A549 (cell line): ENCODE data around the gene GRID2. TPM values are rescaled to one million over a fixed set of nuclear protein-coding genes. Genes with fewer than 3 reads are reported as not detected.
"Not testable (repeated sequence)": the region's sequence is repeated elsewhere in the genome, so short reads cannot be mapped to it uniquely, and the experiment has no call there.

Experiments
- ATAC-seq, 2 experiments: fragments of 200-7000 bp in 1 of 2; fragments of >200 bp in 1 of 2; cut with Nextera tagmentation in 1 of 2; cut with Tn5 transposase in 1 of 2; 3 replicates each; pipeline versions ENCODE4 v1.8.0 to v1.9.1; 2018 to 2020; ENCODE audit warnings: mild to moderate bottlenecking in 1 of 2, moderate library complexity in 1 of 2
- CTCF ChIA-PET: fragments of 300-600 bp; sonication (Branson Sonifier 250); formaldehyde crosslinking; extraction: SDS; loops from one replicate; lab custom pipeline; 2021; ENCODE audit warnings: antibody characterized with exemption, inconsistent platforms; lab: Yijun Ruan, JAX
- POLR2A ChIA-PET: fragments of 350-600 bp; formaldehyde crosslinking; extraction: SDS; loops from one replicate; lab custom pipeline; 2021; ENCODE audit warnings: antibody characterized with exemption, inconsistent platforms; lab: Yijun Ruan, JAX
- DNase-seq, 2 experiments: peaks; one replicate each; pipeline versions ENCODE4 v3.0.0 to v3.0.0-alpha.2; 2011 to 2016; ENCODE audit warnings: low read depth in 1 of 2, low spot score in 1 of 2
- FAIRE-seq: peaks from 2 replicates; lab custom pipeline; 2011; peaks lifted over from hg19 to GRCh38; lab: Jason Lieb, UNC
- H3K27ac ChIP-seq, 2 experiments: fragments of >200 bp; sonication (Bioruptor Twin); formaldehyde crosslinking; 3 replicates each; pipeline ENCODE4 v1.5.1; 2016 to 2017
- H3K4me1 ChIP-seq: fragments of >200 bp; sonication (Bioruptor Twin); formaldehyde crosslinking; 3 replicates; pipeline ENCODE4 v1.6.1; 2016
- H3K4me2 ChIP-seq: fragments of >200 bp; sonication (Bioruptor Twin); formaldehyde crosslinking; 3 replicates; pipeline ENCODE4 v1.6.1; 2016
- H3K4me3 ChIP-seq: fragments of >200 bp; sonication (Bioruptor Twin); formaldehyde crosslinking; 3 replicates; pipeline ENCODE4 v1.5.1; 2016
- H3K9me3 ChIP-seq: fragments of >200 bp; sonication (Bioruptor Twin); formaldehyde crosslinking; 3 replicates; pipeline ENCODE4 v1.6.1; 2016
- EHMT2 ChIP-seq: fragments of 200-600 bp; sonication (generic); IDR thresholded peaks from 2 replicates; pipeline ENCODE4 v1.6.1; 2016; ENCODE audit warnings: antibody characterized with exemption, low read depth, mild to moderate bottlenecking, moderate library complexity
- ESRRA ChIP-seq: fragments of 150-350 bp; IDR thresholded peaks from 2 replicates; pipeline ENCODE4 v1.6.1; 2014; ENCODE audit warnings: mild to moderate bottlenecking, low read length, borderline replicate concordance
- FOSB ChIP-seq: fragments of 250-450 bp; sonication (Bioruptor Pico); IDR thresholded peaks from 2 replicates; pipeline ENCODE4 v1.5.0; 2020; ENCODE audit warnings: mild to moderate bottlenecking, moderate library complexity
- HDAC2 ChIP-seq: fragments of 200-600 bp; sonication (generic); IDR thresholded peaks from 2 replicates; pipeline ENCODE4 v1.6.1; 2016
- HOXB5 ChIP-seq: fragments of 250-450 bp; sonication (Bioruptor Pico); IDR thresholded peaks from 2 replicates; pipeline ENCODE4 v1.5.0; 2020; ENCODE audit warnings: mild to moderate bottlenecking, moderate library complexity
- JUN ChIP-seq, 2 experiments: fragments of >200 bp; sonication (Bioruptor Twin); formaldehyde crosslinking; IDR thresholded peaks; 2 replicates in 1 of 2; 3 replicates in 1 of 2; pipeline ENCODE4 v1.6.1; 2016 to 2017
- MAZ ChIP-seq: fragments of 150-350 bp; IDR thresholded peaks from 2 replicates; pipeline ENCODE4 v1.6.1; 2014; ENCODE audit warnings: antibody characterized with exemption, low read depth, low read length, borderline replicate concordance
- MYC ChIP-seq: IDR thresholded peaks from 2 replicates; pipeline ENCODE4 v1.6.1; 2012; ENCODE audit warnings: mild to moderate bottlenecking, inconsistent platforms, low read length, improper control_type of control experiment, borderline replicate concordance
- PBX3 ChIP-seq: IDR thresholded peaks from 2 replicates; pipeline ENCODE4 v1.6.1; 2012
- RARB ChIP-seq: fragments of 250-450 bp; sonication (Bioruptor Pico); IDR thresholded peaks from 2 replicates; pipeline ENCODE4 v1.8.0; 2021; ENCODE audit warnings: mild to moderate bottlenecking, moderate library complexity
- RCOR1 ChIP-seq: fragments of 150-350 bp; IDR thresholded peaks from 2 replicates; pipeline ENCODE4 v1.6.1; 2014; ENCODE audit warnings: antibody characterized with exemption, low read length, low read depth
- RFX5 ChIP-seq: fragments of 450-650 bp; IDR thresholded peaks from 2 replicates; pipeline ENCODE4 v1.7.1; 2014; ENCODE audit warnings: antibody characterized with exemption, mild to moderate bottlenecking, moderate library complexity
- TP53 ChIP-seq: fragments of 250-450 bp; sonication (Bioruptor Pico); IDR thresholded peaks from 2 replicates; pipeline ENCODE4 v1.5.0; 2021; ENCODE audit warnings: mild to moderate bottlenecking, moderate library complexity
- ZC3H11A ChIP-seq: fragments of 450-650 bp; IDR thresholded peaks from 2 replicates; pipeline ENCODE4 v1.6.1; 2014; ENCODE audit warnings: antibody characterized with exemption, mild to moderate bottlenecking
- ZFP36 ChIP-seq: fragments of 450-650 bp; IDR thresholded peaks from 2 replicates; pipeline ENCODE4 v1.6.1; 2014; ENCODE audit warnings: borderline replicate concordance; ENCODE audit not compliant: partially characterized antibody
- ZSCAN20 ChIP-seq: fragments of 250-450 bp; sonication (Bioruptor Pico); IDR thresholded peaks from 2 replicates; pipeline ENCODE4 v1.8.0; 2022; ENCODE audit warnings: mild to moderate bottlenecking, moderate library complexity
- WGBS: methylation state at CpG from one replicate; pipeline ENCODE4 v1.1.6; 2017; ENCODE audit errors: missing lambda C conversion rate; 5-methylcytosine and 5-hydroxymethylcytosine counted together
- polyA plus RNA-seq, 4 experiments: library from polyadenylated mRNA; depleted of rRNA in 3 of 4; stranded (reverse); fragments of >200 nt; fragmentation: RNase III in 1 of 4; extraction: RNeasy Plus Mini Kit Qiagen cat#74134 plus additional on column Dnase treatment in 1 of 4; gene quantifications; 2 replicates in 3 of 4; 3 replicates in 1 of 4; pipeline ENCODE4 v1.2.3, GENCODE V29; 2011 to 2017
- TF ChIP-seq, protein P1 (sequence below): IDR thresholded peaks from 2 replicates; pipeline ENCODE4 v1.6.1; 2012; ENCODE audit warnings: low read depth, borderline replicate concordance
- TF ChIP-seq, protein P2 (sequence below): fragments of >200 bp; sonication (Bioruptor Twin); formaldehyde crosslinking; IDR thresholded peaks from 2 replicates; pipeline ENCODE4 v1.6.1; 2016
- TF ChIP-seq, protein P3 (sequence below): fragments of 150-350 bp; IDR thresholded peaks from 2 replicates; pipeline ENCODE4 v1.6.1; 2014; ENCODE audit warnings: low read depth, mild to moderate bottlenecking, low read length
- TF ChIP-seq, protein P4 (sequence below): fragments of 250-450 bp; sonication (Bioruptor Pico); IDR thresholded peaks from 2 replicates; pipeline ENCODE4 v1.5.0; 2020; ENCODE audit warnings: low read depth, mild to moderate bottlenecking, moderate library complexity
- TF ChIP-seq, protein P5 (sequence below): IDR thresholded peaks from 2 replicates; pipeline ENCODE4 v1.6.1; 2012

Gene GRID2
- polyA plus RNA-seq, 2 of the 4 experiments (the other 2 are of a cell fraction), result not detected

GRCh38 chr4:92399032-92399431, 95.3 kb downstream of the GRID2 start:
- no peak for FAIRE-seq
- CTCF ChIA-PET, result no interaction called here

GRCh38 chr4:92403525-92403924, 99.8 kb downstream of the GRID2 start:
- peak; percentile 75 for TF ChIP-seq ZC3H11A
- WGBS, result 43% methylated on average over 7 of the region's 7 CpGs
- FAIRE-seq, CTCF ChIA-PET, ATAC-seq, H3K4me2 ChIP-seq, H3K4me3 ChIP-seq, H3K4me1 ChIP-seq, H3K9me3 ChIP-seq, POLR2A ChIA-PET, DNase-seq, H3K27ac ChIP-seq: not testable (repeated sequence)

More at GRCh38 chr4:92399032-92399431, 95.3 kb downstream of the GRID2 start:
- DNase-seq (no peak), ATAC-seq (no peak)
- Histone ChIP-seq H3K4me1 (no peaks in the 10 kb centered on the region), H3K4me2 (peak overlapping the region; percentile 58), H3K9me3 (no peaks in the 10 kb centered on the region), H3K4me3 (no peak overlapping the region), H3K27ac (no peak overlapping the region)
- WGBS, result 8% methylated on average over 8 of the region's 8 CpGs
- TF ChIP-seq, protein P1, sequence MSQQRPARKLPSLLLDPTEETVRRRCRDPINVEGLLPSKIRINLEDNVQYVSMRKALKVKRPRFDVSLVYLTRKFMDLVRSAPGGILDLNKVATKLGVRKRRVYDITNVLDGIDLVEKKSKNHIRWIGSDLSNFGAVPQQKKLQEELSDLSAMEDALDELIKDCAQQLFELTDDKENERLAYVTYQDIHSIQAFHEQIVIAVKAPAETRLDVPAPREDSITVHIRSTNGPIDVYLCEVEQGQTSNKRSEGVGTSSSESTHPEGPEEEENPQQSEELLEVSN, result no peak
- TF ChIP-seq RARB, result no peak
- no peak for TF ChIP-seq EHMT2
- TF ChIP-seq HDAC2, result no peak
- TF ChIP-seq ESRRA, result no peak
- no peak for TF ChIP-seq MAZ
- POLR2A ChIA-PET, result no interaction called here

DNA sequence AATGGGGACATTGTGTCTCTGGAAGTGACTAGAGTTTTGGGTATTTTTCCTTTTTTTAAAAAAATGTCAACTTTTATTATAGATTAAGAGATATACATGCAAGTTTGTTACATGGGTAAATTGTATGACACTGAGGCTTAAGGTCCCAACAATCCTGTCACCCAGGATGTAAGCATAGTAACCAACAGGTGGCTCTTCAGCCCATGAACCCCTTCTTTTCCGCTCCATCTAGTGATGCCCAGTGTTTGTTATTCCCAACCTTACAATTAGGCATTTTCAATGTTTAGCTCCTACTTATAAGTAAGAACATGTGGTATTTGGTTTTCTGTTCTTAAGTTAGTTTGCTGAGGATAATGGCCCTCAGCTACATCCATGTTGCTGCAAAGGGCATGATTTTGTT, 102.7 kb downstream of the GRID2 start:
- Histone ChIP-seq H3K4me3 (no peak overlapping the region), H3K4me1 (no peaks in the 10 kb centered on the region), H3K9me3 (no peaks in the 10 kb centered on the region), H3K4me2 (no peak overlapping the region), H3K27ac (no peak overlapping the region)
- DNase-seq (no peak), FAIRE-seq (no peak), ATAC-seq (no peak)
- TF ChIP-seq, protein P2, sequence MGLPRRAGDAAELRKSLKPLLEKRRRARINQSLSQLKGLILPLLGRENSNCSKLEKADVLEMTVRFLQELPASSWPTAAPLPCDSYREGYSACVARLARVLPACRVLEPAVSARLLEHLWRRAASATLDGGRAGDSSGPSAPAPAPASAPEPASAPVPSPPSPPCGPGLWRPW, result no peak
- TF ChIP-seq, protein P3, sequence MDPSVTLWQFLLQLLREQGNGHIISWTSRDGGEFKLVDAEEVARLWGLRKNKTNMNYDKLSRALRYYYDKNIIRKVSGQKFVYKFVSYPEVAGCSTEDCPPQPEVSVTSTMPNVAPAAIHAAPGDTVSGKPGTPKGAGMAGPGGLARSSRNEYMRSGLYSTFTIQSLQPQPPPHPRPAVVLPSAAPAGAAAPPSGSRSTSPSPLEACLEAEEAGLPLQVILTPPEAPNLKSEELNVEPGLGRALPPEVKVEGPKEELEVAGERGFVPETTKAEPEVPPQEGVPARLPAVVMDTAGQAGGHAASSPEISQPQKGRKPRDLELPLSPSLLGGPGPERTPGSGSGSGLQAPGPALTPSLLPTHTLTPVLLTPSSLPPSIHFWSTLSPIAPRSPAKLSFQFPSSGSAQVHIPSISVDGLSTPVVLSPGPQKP, result no peak
- TF ChIP-seq HDAC2 (no peak), RFX5 (no peak), ZFP36 (no peak), RCOR1 (no peak), RARB (no peak), JUN (IDR thresholded peaks at IDR 0.05) (no peak), FOSB (CRISPR knock-in tag) (no peak), MYC (no peak), ZSCAN20 (CRISPR knock-in tag) (no peak), HOXB5 (no peak)
- TF ChIP-seq, protein P4, sequence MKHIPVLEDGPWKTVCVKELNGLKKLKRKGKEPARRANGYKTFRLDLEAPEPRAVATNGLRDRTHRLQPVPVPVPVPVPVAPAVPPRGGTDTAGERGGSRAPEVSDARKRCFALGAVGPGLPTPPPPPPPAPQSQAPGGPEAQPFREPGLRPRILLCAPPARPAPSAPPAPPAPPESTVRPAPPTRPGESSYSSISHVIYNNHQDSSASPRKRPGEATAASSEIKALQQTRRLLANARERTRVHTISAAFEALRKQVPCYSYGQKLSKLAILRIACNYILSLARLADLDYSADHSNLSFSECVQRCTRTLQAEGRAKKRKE (CRISPR knock-in tag), result no peak
- TF ChIP-seq, protein P5, sequence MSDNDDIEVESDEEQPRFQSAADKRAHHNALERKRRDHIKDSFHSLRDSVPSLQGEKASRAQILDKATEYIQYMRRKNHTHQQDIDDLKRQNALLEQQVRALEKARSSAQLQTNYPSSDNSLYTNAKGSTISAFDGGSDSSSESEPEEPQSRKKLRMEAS, result no peak
- ChIA-PET CTCF (interaction anchor here (1.7 kb wide), 1 partner anchor 19 kb away, joined by 3 read pairs; no protein-coding TSS in a partner anchor), POLR2A (no interaction called here)
- 50% methylated on average over 1 of the region's 1 CpG for WGBS

DNA sequence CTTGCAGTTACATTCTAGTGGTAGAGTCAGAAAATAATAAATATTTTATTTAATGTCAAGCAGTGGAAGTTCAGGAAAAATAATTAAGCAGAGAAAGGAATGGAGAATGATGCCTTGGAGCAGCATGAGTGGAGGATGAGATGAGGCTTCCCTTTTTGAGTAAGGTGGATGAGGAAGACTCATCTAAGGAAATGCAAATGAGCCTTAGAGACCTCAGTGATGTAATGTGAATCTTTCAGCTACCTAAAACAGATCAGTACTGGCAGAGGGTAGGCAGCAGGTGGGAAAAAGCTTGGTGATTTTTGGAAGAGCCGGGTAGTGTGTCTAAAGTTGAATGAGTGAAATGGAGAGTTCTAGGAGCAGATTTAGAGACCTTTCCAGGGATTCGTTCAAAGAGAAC, 118.2 kb downstream of the GRID2 start:
- no peak for DNase-seq
- H3K9me3 ChIP-seq, result no peaks in the 10 kb centered on the region
- TF ChIP-seq PBX3 (no peak), RCOR1 (no peak), MYC (no peak), TP53 (CRISPR knock-in tag) (no peak)
- TF ChIP-seq, protein P5, result no peak
- TF ChIP-seq, all 56 proteins: peak for 0
- 8% methylated on average over 2 of the region's 2 CpGs for WGBS
- H3K4me1 ChIP-seq, result no peaks in the 10 kb centered on the region
- ChIA-PET CTCF (no interaction called here), POLR2A (no interaction called here)
- no peak for FAIRE-seq
- no peak overlapping the region for H3K4me3 ChIP-seq
- no peak overlapping the region for H3K27ac ChIP-seq
- no peak for ATAC-seq
- H3K4me2 ChIP-seq, result no peak overlapping the region
